ENCODE results near the gene STH. TPM values are rescaled to one million over a fixed set of nuclear protein-coding genes. Genes with fewer than 3 reads are reported as not detected.

Gene STH
- total RNA-seq, 2 donors from 2014 or later = not detected

- DNase-seq (no peak), ATAC-seq (no peak)
- intact Hi-C loops (cut with DNase I, micrococcal nuclease) = no loop called here
Observed at GRCh38 chr17:45965812-45966211, 33.2 kb upstream of the STH start.

- DNase-seq = no peak
- no peak for ATAC-seq
Observed at GRCh38 chr17:45966606-45967280, 32.3 kb upstream of the STH start.

GRCh38 chr17:45967378-45967777 is 31.7 kb upstream of the STH start:
- DNase-seq = no peak
- intact Hi-C loops (cut with DNase I, micrococcal nuclease) = no loop called here
- no peak for ATAC-seq

More at GRCh38 chr17:45966606-45967280, 32.3 kb upstream of the STH start:
- intact Hi-C loops (cut with DNase I, micrococcal nuclease) = no loop called here

- no peak for DNase-seq
- ATAC-seq = no peak
- intact Hi-C loops (cut with DNase I, micrococcal nuclease) = no loop called here
Observed at GRCh38 chr17:45968732-45969131, 30.3 kb upstream of the STH start.

- intact Hi-C loops (cut with DNase I, micrococcal nuclease) = no loop called here
- no peak for ATAC-seq
Observed at GRCh38 chr17:45969726-45970125, 29.3 kb upstream of the STH start.

GRCh38 chr17:45970659-45971058 is 28.4 kb upstream of the STH start:
- ATAC-seq (no peak), DNase-seq (no peak)
- intact Hi-C loops (cut with DNase I, micrococcal nuclease) = no loop called here

More at GRCh38 chr17:45969726-45970125, 29.3 kb upstream of the STH start:
- DNase-seq = no peak

- intact Hi-C loops (cut with DNase I, micrococcal nuclease) = no loop called here
- DNase-seq = no peak
- ATAC-seq = no peak
Observed at GRCh38 chr17:45971698-45972141, 27.3 kb upstream of the STH start.

GRCh38 chr17:45972531-45972930 is 26.5 kb upstream of the STH start:
- ATAC-seq (no peak), DNase-seq (no peak)
- intact Hi-C loops (cut with DNase I, micrococcal nuclease) = no loop called here

GRCh38 chr17:45973099-45973780 is 25.8 kb upstream of the STH start:
- ATAC-seq (peak; percentile 79), DNase-seq (peak; percentile 44 to 60)
- intact Hi-C loops (cut with DNase I, micrococcal nuclease) = no loop called here

- no peak for ATAC-seq
- no peak for DNase-seq
- intact Hi-C loops (cut with DNase I, micrococcal nuclease) = no loop called here
Observed at GRCh38 chr17:45973946-45974859, 24.8 kb upstream of the STH start.

- DNase-seq (no peak), ATAC-seq (no peak)
- intact Hi-C loops (cut with DNase I, micrococcal nuclease) = no loop called here
Observed at GRCh38 chr17:45974916-45975630, 24.0 kb upstream of the STH start.

GRCh38 chr17:45975640-45976295 is 23.3 kb upstream of the STH start:
- DNase-seq (no peak), ATAC-seq (no peak)
- intact Hi-C loops (cut with DNase I, micrococcal nuclease) = no loop called here

- no peak for ATAC-seq
- intact Hi-C loops (cut with DNase I, micrococcal nuclease) = no loop called here
- no peak for DNase-seq
Observed at GRCh38 chr17:45976391-45976754, 22.7 kb upstream of the STH start.

- ATAC-seq (no peak), DNase-seq (no peak)
- intact Hi-C loops (cut with DNase I, micrococcal nuclease) = no loop called here
Observed at GRCh38 chr17:45976755-45977505, 22.1 kb upstream of the STH start.

- no peak for DNase-seq
- ATAC-seq = no peak
- intact Hi-C loops (cut with DNase I, micrococcal nuclease) = no loop called here
Observed at GRCh38 chr17:45977506-45977824, 21.6 kb upstream of the STH start.

- ATAC-seq (no peak), DNase-seq (no peak)
- intact Hi-C loops (cut with DNase I, micrococcal nuclease) = no loop called here
Observed at GRCh38 chr17:45977976-45978626, 20.9 kb upstream of the STH start.

GRCh38 chr17:45979137-45979536 is 19.9 kb upstream of the STH start:
- ATAC-seq (no peak), DNase-seq (no peak)
- intact Hi-C loops (cut with DNase I, micrococcal nuclease) = no loop called here

GRCh38 chr17:45980855-45981254 is 18.2 kb upstream of the STH start:
- ATAC-seq (no peak), DNase-seq (no peak)
- intact Hi-C loops (cut with DNase I, micrococcal nuclease) = no loop called here

Measured in left colon (tissue), 2 donors.